ENCODE results near the gene HTR3B. TPM values are rescaled to one million over a fixed set of nuclear protein-coding genes. Genes with fewer than 3 reads are reported as not detected.
A peak's percentile ranks its signal among the peaks of the same experiment; 100 is the strongest.

Gene HTR3B
- total and polyA plus RNA-seq, 8 donors = 0.18 TPM; not detected in 7

DNA sequence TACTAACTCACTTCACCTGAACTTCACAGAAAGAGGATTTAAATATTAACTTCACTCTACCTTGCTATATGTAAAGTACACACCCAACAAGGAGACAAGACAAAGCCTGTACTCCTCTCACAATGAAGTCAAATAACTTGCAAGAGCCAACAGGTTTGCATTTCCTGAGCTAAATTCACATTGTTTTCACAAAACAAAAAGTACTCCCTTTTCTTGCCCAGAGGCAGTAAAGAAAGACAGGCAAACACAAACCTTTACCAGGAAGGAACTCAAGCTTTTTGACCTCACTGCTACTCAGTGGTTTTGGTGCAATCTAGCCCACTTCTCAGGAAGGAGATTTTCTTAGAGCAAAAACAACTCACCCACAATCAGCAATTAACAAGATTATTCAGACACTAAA, 44.9 kb upstream of the HTR3B start:
- no peaks in the 10 kb centered on the region for H3K9me3 ChIP-seq
- DNase-seq = peak in 1 of 2 donors; percentile 24
- H3K36me3 ChIP-seq = peaks cover 0 to 5% (median 0%) of the 10 kb centered on the region in 4 donors
- TF ChIP-seq EP300 (IDR thresholded peaks at IDR 0.05) (no peak), POLR2A (IDR thresholded peaks at IDR 0.05) (no peak), POLR2AphosphoS5 (IDR thresholded peaks at IDR 0.05) (no peak)
- TF ChIP-seq, protein P1, sequence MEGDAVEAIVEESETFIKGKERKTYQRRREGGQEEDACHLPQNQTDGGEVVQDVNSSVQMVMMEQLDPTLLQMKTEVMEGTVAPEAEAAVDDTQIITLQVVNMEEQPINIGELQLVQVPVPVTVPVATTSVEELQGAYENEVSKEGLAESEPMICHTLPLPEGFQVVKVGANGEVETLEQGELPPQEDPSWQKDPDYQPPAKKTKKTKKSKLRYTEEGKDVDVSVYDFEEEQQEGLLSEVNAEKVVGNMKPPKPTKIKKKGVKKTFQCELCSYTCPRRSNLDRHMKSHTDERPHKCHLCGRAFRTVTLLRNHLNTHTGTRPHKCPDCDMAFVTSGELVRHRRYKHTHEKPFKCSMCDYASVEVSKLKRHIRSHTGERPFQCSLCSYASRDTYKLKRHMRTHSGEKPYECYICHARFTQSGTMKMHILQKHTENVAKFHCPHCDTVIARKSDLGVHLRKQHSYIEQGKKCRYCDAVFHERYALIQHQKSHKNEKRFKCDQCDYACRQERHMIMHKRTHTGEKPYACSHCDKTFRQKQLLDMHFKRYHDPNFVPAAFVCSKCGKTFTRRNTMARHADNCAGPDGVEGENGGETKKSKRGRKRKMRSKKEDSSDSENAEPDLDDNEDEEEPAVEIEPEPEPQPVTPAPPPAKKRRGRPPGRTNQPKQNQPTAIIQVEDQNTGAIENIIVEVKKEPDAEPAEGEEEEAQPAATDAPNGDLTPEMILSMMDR (IDR thresholded peaks at IDR 0.05) = no peak
- H3K4me3 ChIP-seq = no peak overlapping the region
- intact Hi-C loops (cut with DNase I; ENCODE audit: low total_unique reads) = no loop called here
- peaks cover 3 to 15% (median 8%) of the 10 kb centered on the region in 4 donors for H3K4me1 ChIP-seq
- no peaks in the 10 kb centered on the region for H3K27me3 ChIP-seq
- no peak overlapping the region for H3K27ac ChIP-seq

DNA sequence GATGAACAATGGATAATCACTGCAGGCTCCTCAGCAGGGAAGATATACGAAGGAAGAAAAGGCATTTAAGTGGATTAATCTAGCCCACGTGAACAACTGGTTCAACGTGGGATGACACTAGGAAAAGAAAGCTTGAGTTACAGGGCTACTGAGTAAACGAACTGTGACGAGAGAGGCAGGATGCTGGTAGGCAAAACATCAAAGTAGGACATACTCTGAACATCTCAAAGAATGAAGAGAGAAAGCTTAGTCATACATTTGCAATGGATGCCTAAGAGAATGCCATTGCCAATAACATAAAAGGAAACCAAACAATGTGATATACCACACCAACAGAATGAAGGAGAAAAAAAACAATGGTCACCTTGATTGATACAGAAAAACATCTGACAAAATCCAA, 42.2 kb upstream of the HTR3B start:
- Histone ChIP-seq H3K4me3 (no peak overlapping the region), H3K4me1 (peaks cover 0 to 8% (median 5%) of the 10 kb centered on the region in 4 donors), H3K9me3 (no peaks in the 10 kb centered on the region), H3K27ac (no peak overlapping the region), H3K36me3 (peaks cover 0 to 5% (median 5%) of the 10 kb centered on the region in 4 donors), H3K27me3 (no peaks in the 10 kb centered on the region)
- intact Hi-C loops (cut with DNase I; ENCODE audit: low total_unique reads) = no loop called here
- DNase-seq = no peak
- TF ChIP-seq, protein P1 (IDR thresholded peaks at IDR 0.05) = no peak
- TF ChIP-seq POLR2AphosphoS5 (IDR thresholded peaks at IDR 0.05) = no peak
- TF ChIP-seq EP300 (IDR thresholded peaks at IDR 0.05) = no peak
- TF ChIP-seq POLR2A (IDR thresholded peaks at IDR 0.05) = no peak
- WGBS, 5 donors = 69 to 77% (median 73%) methylated on average over 5 of the region's 5 CpGs

DNA sequence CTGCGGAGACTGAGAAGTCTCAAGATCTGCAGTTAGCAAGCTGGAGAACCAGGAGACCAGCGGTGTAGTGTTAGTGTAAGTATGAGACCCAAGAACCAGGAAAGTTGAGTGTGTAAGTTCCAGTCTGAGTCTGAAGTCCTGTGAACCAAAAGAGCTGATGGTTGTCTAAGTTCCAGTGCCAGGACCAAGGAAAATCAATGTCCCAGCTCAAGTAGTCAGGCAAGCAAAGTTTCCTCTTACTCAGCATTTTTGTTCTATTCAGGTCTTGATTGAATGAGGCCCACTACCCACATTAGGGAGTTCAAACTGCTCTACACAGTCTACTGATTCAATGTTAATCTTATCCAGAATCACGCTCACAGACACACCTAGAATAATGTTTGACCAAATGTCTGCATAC, 40.2 kb upstream of the HTR3B start:
- peaks cover 0 to 6% (median 4%) of the 10 kb centered on the region in 4 donors for H3K4me1 ChIP-seq
- intact Hi-C loops (cut with DNase I; ENCODE audit: low total_unique reads) = no loop called here
- no peaks in the 10 kb centered on the region for H3K9me3 ChIP-seq
- H3K4me3 ChIP-seq = no peak overlapping the region
- TF ChIP-seq, protein P1 (IDR thresholded peaks at IDR 0.05) = no peak
- TF ChIP-seq EP300 (IDR thresholded peaks at IDR 0.05) (no peak), POLR2A (IDR thresholded peaks at IDR 0.05) (no peak), POLR2AphosphoS5 (IDR thresholded peaks at IDR 0.05) (no peak)
- WGBS, 5 donors = 83 to 94% (median 90%) methylated on average over 3 of the region's 3 CpGs
- DNase-seq = no peak
- no peaks in the 10 kb centered on the region for H3K27me3 ChIP-seq
- H3K27ac ChIP-seq = no peak overlapping the region
- peaks cover 0 to 14% (median 5%) of the 10 kb centered on the region in 4 donors for H3K36me3 ChIP-seq

DNA sequence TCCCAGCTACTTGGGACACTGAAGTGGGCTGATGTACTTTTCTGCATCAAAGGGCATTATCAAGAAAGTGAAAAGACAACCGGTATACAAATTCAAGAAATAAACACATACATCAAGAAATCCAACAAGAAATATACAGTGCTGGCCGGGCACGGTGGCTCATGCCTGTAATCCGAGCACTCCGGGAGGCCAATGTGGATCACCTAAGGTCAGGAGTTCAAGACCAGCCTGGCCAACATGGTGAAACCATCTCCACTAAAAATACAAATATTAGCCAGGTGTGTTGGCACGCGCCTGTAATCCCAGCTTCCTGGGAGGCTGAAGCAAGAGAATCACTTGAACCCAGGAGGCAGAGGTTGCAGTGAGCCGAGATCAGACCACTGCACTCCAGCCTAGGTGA, 38.7 kb upstream of the HTR3B start:
- no peak for TF ChIP-seq POLR2AphosphoS5 (IDR thresholded peaks at IDR 0.05)
- H3K27ac ChIP-seq = no peak overlapping the region
- no peaks in the 10 kb centered on the region for H3K9me3 ChIP-seq
- DNase-seq = no peak
- WGBS, 5 donors = 93 to 96% (median 95%) methylated on average over 8 of the region's 8 CpGs
- no peak overlapping the region for H3K4me3 ChIP-seq
- H3K4me1 ChIP-seq = peaks cover 0 to 6% (median 2%) of the 10 kb centered on the region in 4 donors
- intact Hi-C loops (cut with DNase I; ENCODE audit: low total_unique reads) = no loop called here
- no peaks in the 10 kb centered on the region for H3K27me3 ChIP-seq
- peaks cover 0 to 14% (median 5%) of the 10 kb centered on the region in 4 donors for H3K36me3 ChIP-seq

DNA sequence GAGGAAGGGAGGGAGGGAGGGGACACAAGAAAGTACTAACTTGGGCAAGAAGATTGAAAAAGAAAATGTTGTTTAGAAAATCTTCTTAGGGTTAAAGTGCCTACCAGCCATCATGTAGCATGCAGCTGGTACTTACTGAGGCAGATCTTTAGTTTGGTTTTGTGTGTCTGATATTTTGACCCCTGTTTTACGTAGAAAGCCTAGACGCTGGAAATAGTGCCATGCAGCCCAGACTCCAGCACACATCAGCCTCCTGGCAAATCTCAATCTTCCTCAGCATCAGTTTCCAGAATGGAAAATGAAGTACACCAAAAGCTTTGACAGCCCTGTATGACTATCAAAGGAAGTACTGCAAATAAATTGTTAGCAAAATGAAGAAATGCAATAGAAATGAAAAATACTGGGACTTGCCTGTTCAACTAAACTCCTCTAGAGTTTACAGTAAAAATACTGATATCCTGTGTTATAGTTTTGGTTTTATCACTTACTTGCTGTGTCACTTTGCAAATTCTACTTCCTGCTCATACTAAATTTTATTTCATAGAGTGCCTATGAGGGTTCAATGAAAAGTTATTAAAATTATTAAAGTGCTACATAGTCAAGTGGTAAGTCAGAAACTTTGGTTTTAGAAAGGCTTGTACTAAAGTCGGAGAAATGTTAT, 36.6 kb upstream of the HTR3B start:
- 79 to 89% (median 83%) methylated on average over 3 of the region's 3 CpGs for WGBS, 5 donors
- Histone ChIP-seq H3K36me3 (peaks cover 0 to 14% (median 5%) of the 10 kb centered on the region in 4 donors), H3K4me3 (no peak overlapping the region), H3K27ac (no peak overlapping the region), H3K27me3 (no peaks in the 10 kb centered on the region), H3K4me1 (peaks cover 0 to 24% (median 7%) of the 10 kb centered on the region in 4 donors), H3K9me3 (no peaks in the 10 kb centered on the region)
- TF ChIP-seq POLR2AphosphoS5 (IDR thresholded peaks at IDR 0.05) (no peak), POLR2A (IDR thresholded peaks at IDR 0.05) (no peak), EP300 (IDR thresholded peaks at IDR 0.05) (no peak)
- TF ChIP-seq, protein P1 (IDR thresholded peaks at IDR 0.05) = no peak
- no peak for DNase-seq
- intact Hi-C loops (cut with DNase I; ENCODE audit: low total_unique reads) = no loop called here
